Measurements from ENCODE around the gene SCAMP4.

The SCAMP4 gene

GRCh38 chr19:1864480-1865171, 40.6 kb upstream of the SCAMP4 start (continued):
- TF ChIP-seq ZNF76 (tag by site-specific recombination; IDR thresholded peaks at IDR 0.05; ENCODE audit: borderline replicate concordance, low read depth) (peak; percentile 12; the same call in 1 of the 2 replicates), OVOL3 (tag by site-specific recombination; IDR thresholded peaks at IDR 0.05) (no peak), ZNF623 (tag by site-specific recombination; IDR thresholded peaks at IDR 0.05) (no peak), ZNF558 (tag by site-specific recombination; IDR thresholded peaks at IDR 0.05) (no peak), PRDM4 (tag by site-specific recombination; IDR thresholded peaks at IDR 0.05) (no peak), ZBTB48 (tag by site-specific recombination; IDR thresholded peaks at IDR 0.05) (no peak), ZNF549 (tag by site-specific recombination; IDR thresholded peaks at IDR 0.05) (no peak), HIC1 (tag by site-specific recombination; IDR thresholded peaks at IDR 0.05) (no peak), ZNF19 (tag by site-specific recombination; IDR thresholded peaks at IDR 0.05; ENCODE audit: low read depth) (no peak)
- TF ChIP-seq, protein P1, sequence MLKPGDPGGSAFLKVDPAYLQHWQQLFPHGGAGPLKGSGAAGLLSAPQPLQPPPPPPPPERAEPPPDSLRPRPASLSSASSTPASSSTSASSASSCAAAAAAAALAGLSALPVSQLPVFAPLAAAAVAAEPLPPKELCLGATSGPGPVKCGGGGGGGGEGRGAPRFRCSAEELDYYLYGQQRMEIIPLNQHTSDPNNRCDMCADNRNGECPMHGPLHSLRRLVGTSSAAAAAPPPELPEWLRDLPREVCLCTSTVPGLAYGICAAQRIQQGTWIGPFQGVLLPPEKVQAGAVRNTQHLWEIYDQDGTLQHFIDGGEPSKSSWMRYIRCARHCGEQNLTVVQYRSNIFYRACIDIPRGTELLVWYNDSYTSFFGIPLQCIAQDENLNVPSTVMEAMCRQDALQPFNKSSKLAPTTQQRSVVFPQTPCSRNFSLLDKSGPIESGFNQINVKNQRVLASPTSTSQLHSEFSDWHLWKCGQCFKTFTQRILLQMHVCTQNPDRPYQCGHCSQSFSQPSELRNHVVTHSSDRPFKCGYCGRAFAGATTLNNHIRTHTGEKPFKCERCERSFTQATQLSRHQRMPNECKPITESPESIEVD (tag by site-specific recombination; IDR thresholded peaks at IDR 0.05) = no peak

DNA sequence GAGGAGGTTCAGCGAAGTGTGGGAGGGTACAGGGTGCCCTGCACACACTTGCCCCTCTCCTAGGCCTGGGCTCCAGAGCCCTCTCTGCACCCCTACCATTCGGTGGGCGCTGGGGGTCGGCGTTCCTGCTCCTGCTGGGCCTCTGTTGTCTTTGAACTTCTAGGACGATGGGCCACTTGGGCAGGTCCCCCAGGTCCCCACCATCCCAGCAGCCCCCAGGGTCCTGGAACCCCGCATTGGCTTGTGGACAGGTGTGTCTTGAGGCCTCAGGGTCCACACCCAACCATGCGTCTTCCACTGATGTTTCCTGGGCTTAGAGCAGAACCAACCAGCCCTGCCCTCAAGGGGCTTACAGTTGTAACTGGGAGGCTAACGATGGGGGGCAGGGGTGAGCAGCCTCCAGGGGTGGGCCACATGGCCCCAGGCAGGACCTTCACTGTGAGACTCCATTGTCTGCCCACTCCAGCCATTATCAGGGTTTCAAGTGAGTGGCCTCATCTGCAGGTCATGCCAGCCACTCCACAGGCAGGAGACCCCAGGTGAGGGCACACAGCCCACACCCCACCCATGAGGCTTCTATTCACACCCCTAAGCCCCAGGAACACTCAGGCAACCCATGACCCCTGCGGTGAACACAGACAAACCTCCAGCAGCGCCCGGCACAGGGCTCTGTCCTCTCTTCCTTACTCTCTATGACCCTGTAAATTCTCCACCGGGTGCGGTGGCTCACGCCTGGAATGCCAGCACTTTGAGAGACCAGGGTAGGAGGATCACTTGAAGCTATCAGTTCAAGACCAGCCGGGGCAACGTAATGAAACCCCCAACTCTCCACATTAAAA, 39.8 kb upstream of the SCAMP4 start:
- ChIA-PET CTCF (interaction anchor here (0.5 to 1.2 kb wide), 7 partner anchors 10 to 671 kb away, joined by 3 to 5 read pairs (median 4); partner anchors contain the start of gene ABHD17A), POLR2A (interaction anchor here (1.1 to 1.6 kb wide), 3 partner anchors 10 to 62 kb away, joined by 3 to 18 read pairs (median 7); no protein-coding TSS in a partner anchor)
- Histone ChIP-seq H3K4me1 (ENCODE audit: control insufficient read depth, insufficient read depth, low read length) (peaks cover 7% of the 10 kb centered on the region), H3K36me3 (ENCODE audit: control insufficient read depth in 2 of 2, insufficient read depth in 1 of 2, low read length in 2 of 2) (no peaks in the 10 kb centered on the region; a peak in 1 of 3 replicates), H3K9me3 (ENCODE audit: control insufficient read depth, insufficient read depth, low read depth, low read length) (no peaks in the 10 kb centered on the region), H3K4me3 (ENCODE audit: low read depth, low read length) (peak overlapping the region; percentile 60; the same call in 1 of the 2 replicates), H3K27ac (ENCODE audit: extremely low read depth, low read depth, low read length) (peak overlapping the region; percentile 82; the same call in 1 of the 2 replicates)
- no peak for TF ChIP-seq PRDM4 (tag by site-specific recombination; IDR thresholded peaks at IDR 0.05)
- peak; percentile 39; the same call in 1 of the 2 replicates for TF ChIP-seq ZIC2 (tag by site-specific recombination; IDR thresholded peaks at IDR 0.05)

All from HEK293 (cell line).